GM12873 (cell line): ENCODE measurements around the gene SPTLC3.

Source experiments
- TF ChIP-seq, protein P1 (sequence below): IDR thresholded peaks from 2 replicates; pipeline ENCODE4 v1.5.1; 2012; ENCODE audit warnings: low read depth, mild to moderate bottlenecking, moderate library complexity, low read length, control low read depth; ENCODE audit not compliant: insufficient read depth; ENCODE audit errors: missing control alignments

SPTLC3 gene

DNA sequence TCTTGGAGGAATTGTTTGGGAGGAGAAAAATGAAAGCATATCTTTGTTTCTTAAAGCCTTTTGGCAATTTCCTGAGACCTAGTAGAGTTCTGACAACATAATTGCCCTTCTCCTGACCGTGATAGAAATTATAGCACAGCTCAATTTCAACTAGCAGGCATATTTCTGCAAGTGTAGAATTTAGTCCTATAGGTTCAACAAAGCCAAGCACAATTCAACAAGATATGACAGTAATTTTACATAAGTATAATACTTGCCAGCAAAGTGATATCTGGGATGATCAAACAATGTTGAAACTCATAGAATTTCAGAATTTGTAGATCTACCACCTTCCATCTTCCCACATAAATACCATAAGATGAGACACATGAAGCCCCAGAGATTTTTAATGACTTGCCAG, 73.1 kb downstream of the SPTLC3 start:
- TF ChIP-seq, protein P1, sequence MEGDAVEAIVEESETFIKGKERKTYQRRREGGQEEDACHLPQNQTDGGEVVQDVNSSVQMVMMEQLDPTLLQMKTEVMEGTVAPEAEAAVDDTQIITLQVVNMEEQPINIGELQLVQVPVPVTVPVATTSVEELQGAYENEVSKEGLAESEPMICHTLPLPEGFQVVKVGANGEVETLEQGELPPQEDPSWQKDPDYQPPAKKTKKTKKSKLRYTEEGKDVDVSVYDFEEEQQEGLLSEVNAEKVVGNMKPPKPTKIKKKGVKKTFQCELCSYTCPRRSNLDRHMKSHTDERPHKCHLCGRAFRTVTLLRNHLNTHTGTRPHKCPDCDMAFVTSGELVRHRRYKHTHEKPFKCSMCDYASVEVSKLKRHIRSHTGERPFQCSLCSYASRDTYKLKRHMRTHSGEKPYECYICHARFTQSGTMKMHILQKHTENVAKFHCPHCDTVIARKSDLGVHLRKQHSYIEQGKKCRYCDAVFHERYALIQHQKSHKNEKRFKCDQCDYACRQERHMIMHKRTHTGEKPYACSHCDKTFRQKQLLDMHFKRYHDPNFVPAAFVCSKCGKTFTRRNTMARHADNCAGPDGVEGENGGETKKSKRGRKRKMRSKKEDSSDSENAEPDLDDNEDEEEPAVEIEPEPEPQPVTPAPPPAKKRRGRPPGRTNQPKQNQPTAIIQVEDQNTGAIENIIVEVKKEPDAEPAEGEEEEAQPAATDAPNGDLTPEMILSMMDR, result no peak

DNA sequence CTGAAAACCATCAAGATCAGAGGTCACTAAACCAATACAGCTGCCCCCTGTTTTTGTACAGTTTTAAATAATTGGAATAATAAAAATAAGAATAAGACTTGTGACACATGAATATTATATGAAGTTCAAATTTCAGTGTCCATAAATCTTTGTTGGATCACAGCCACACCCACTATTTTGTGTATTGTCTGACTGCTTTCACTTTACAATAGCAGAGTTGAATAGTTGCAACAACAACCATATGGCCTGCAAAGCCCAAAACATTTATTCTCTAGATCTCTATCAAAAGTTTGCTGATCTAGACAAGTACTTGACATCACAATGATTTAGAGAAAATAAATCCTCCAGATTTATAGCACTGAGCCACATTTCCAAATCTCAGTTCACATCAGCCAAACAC, 73.6 kb downstream of the SPTLC3 start:
- TF ChIP-seq, protein P1, result no peak

DNA sequence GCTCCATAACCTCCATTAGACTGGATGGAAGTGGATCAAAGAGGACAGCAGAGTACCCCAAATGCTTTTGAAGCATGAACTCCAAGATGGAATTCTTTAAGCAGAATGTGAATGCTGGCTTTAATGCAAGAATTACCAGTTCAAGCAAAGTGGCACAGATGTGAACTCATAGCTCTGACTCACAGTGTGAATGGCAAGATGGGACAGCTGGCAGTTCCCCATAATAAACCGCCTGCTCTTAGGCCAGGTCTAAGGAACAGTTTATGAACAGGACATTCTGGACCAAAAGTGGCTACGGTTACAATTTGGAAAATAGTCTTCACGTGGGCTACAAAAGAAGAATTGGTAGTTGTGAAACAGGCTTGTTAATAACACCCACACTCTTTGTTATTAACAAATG, 76.5 kb downstream of the SPTLC3 start:
- TF ChIP-seq, protein P1, result no peak

DNA sequence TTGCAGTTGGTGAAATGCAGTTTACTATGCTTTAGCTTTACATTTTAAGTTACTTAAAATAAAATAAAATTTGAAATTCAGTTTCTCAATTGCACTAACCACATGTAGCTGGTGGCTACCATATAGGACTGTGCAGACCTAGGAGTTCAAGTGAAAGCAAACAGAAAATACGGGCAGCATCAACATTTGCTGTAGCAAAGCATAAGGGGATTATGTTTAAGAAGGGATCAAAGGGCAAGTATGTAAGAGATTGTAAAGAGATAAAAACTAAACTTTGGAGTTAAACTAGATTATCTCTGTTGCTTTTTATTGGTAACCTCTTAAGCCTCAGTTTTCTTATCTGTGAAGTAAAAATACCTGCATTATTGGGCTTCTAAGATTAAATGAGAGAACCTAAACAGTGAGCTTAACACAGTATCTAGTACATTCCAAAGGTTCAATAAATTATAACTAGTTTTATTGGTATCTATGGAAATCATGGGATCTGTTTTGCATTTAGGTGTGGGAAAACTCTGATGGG, 81.2 kb downstream of the SPTLC3 start:
- TF ChIP-seq, protein P1, result no peak

DNA sequence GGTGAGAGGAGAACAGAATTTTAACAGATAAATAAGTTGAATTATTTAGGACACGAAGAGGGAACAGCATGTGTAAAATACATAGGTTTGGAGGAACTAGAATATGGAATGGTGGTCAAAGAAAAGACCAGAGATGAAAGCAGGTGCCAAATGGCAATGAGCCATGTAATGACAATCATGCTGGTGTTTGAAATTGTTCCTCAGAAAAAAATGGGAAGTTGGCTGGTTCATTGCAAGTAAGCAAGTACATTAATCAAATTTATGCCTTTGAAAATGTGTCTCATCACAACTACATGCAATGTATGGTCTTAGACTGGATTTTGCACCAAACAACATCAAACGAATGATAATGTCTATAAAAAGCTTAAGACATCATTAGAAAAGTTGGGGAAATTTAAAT, 83.3 kb downstream of the SPTLC3 start:
- TF ChIP-seq, protein P1, result no peak

DNA sequence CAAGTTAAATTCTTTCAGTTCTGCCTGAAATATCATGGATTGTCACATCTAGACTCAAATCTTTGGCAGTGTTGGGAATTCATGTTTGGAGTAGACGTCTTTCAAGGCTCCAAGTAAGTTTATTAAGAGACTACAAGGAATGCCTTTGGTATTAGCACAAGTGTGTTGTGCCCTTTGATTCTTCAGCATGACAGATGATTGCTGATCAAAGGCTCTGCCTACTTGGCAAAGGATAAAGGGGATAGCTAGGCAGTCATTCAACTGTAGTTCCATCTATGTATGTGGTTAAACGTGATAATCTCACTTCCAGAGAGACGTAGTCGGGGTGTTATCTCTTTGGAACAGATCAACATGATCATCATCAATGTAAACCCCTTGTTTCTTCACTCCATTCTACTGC, 86.2 kb downstream of the SPTLC3 start:
- TF ChIP-seq, protein P1, result no peak

DNA sequence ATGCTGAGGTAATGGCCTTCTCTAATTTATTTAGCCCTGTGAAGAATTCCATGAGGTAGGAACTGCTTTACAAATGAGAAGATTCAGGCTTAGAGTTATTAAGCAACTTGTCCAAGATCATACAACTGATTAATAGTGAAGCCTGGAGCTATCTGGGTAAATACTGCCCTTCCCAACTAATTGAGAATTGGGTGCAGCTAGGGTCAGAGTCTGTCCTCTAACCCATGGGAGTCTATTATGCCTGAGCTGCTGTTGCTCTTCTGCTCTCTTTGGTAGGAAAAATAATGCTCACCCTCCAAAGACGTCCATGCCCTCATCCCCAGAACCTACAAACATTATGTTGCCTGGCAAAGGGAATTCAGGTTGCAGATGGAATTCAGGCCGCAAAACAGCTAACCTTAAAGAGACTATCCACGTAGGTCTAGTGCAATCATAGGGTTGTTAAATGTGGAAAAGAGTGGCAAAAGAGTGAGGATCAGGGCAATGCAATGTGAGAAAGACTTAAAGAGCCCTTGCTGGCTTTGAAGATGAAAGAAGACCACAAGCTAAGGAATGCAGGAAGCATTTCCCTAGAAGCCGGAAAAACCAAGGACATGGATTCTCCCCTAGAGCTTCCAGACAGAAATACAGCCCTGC, 90.1 kb downstream of the SPTLC3 start:
- TF ChIP-seq, protein P1, result no peak
